Pulmonary artery endothelial cell (primary cell): Measurements from ENCODE around the gene SLCO1A2. TPM values are rescaled to one million over a fixed set of nuclear protein-coding genes. Genes with fewer than 3 reads are reported as not detected.
"Not testable (repeated sequence)": the region's sequence is repeated elsewhere in the genome, so short reads cannot be mapped to it uniquely, and the experiment has no call there.

Experiments
- DNase-seq: peaks from one replicate; pipeline ENCODE4 v3.0.0-alpha.2; 2011; ENCODE audit warnings: low read depth, low spot score
- total RNA-seq: library from RNA; depleted of rRNA; stranded (reverse); fragments of >200 nt; gene quantifications from 2 replicates; pipeline ENCODE4 v1.2.3, GENCODE V29; 2014

The SLCO1A2 gene, protein sequence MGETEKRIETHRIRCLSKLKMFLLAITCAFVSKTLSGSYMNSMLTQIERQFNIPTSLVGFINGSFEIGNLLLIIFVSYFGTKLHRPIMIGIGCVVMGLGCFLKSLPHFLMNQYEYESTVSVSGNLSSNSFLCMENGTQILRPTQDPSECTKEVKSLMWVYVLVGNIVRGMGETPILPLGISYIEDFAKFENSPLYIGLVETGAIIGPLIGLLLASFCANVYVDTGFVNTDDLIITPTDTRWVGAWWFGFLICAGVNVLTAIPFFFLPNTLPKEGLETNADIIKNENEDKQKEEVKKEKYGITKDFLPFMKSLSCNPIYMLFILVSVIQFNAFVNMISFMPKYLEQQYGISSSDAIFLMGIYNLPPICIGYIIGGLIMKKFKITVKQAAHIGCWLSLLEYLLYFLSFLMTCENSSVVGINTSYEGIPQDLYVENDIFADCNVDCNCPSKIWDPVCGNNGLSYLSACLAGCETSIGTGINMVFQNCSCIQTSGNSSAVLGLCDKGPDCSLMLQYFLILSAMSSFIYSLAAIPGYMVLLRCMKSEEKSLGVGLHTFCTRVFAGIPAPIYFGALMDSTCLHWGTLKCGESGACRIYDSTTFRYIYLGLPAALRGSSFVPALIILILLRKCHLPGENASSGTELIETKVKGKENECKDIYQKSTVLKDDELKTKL
- not detected in 2 replicates for total RNA-seq

GRCh38 chr12:21334771-21335325 lies at the start of gene SLCO1A2:
Gene SLCO1A2 (minus strand): TSS chr12:21334917. CDS start chr12:21334647, 270 bp downstream.
- DNase-seq: no peak

DNA sequence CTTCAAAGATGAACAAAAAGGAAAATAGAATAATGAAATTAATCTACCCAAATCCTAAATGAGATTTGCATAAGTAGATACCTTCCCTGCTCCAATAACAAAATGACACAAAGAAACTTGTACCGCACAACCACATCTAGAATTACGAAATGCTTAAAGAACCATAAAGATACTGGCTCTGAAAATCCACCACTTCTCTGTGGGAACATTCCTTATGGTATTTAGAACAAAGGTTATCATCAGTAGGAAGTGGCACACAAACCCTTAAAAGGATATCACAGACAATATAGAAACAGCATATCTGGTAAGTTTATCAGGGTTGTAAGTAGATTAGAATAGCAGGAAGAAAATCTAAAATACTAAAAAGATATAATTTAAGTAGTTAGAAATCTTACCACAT lies 49.5 kb upstream of the SLCO1A2 start:
- DNase-seq: no peak

DNA sequence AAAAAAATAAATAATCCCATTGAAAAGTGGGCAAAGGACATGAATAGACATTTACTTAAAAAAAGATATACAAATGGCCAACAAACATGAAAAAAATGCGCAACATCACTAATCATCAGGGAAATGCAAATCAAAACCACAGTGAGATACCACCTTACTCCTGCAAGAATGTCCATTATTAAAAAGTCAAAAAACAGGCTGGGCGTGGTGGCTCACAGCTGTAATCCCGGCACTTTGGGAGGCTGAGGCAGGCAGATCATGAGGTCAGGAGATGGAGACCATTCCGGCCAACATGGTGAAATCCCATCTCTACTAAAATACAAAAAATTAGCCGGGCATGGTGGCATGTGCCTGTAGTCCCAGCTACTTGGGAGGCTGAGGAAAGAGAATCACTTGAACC lies 46.6 kb upstream of the SLCO1A2 start:
- not testable (repeated sequence) for DNase-seq

DNA sequence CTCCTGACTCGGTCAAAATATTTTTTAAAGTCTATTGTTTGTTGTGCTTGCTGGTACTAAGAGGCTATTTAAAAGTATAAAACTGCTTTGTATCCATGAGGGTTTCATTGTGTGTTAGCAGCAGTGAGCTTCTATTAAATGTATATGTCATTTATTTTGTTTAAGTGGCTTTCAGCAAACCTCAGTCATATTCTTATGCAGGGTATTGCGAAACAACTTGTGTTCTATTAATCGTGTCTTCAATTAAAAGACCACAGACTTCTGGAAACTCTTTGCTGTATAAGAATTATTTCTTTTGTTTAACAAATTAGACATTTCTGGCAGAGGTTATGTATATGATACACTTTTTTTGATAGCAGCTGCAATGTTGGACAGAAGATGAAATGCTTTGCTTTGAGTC lies 44.5 kb upstream of the SLCO1A2 start:
- DNase-seq: no peak

DNA sequence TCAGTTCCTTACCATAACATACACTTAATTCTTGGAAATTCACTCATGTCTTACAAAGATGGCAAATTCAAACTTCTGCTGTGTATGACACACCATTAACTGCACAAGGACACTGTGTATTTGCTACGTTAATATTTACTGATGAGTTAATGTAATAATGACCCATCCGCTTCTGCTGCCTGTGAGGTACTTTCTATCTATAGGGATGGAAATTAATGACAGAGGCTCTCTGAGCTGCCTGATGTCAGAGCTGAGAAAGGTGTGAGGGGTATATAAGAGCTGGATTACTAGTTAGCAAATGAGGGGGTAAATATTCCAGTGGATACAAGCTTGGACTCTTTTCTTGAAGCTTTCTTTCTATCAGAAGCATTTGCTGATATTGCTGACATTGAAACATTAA lies 37.9 kb upstream of the SLCO1A2 start, which contains the start of gene IAPP:
IAPP (plus strand) TSS at position 301 of the 400 bp plus-strand sequence. CDS start 450 bp downstream, outside the sequence.
- no peak for DNase-seq

DNA sequence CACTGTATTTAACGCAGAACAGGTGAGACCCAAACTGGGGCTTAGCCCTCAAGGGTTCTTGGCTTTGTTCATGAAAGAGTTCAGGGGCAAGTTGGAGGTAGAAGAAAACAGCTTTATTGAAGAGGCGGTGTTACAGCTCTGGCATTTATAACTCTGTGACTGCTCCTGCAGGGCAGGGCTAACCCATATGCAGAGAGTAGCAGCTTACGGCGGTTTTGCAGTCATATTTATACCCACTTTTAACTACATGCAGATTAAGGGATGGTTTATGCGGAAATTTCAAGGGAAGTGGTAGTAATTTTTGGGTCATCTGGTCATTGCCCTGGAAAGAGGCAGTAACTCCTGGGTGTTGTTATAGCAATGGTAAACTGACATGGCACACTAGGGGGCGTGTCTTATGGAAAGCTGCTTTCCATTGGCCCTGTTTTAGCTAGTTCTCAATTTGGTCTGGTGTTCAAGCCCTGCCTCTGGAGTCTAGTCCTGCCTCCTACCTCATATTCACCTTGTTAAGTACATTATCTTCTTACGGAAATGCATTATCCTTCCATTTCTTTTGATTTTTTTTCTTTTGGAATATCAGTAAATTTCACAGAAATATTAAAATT lies 36.2 kb upstream of the SLCO1A2 start:
- no peak for DNase-seq

DNA sequence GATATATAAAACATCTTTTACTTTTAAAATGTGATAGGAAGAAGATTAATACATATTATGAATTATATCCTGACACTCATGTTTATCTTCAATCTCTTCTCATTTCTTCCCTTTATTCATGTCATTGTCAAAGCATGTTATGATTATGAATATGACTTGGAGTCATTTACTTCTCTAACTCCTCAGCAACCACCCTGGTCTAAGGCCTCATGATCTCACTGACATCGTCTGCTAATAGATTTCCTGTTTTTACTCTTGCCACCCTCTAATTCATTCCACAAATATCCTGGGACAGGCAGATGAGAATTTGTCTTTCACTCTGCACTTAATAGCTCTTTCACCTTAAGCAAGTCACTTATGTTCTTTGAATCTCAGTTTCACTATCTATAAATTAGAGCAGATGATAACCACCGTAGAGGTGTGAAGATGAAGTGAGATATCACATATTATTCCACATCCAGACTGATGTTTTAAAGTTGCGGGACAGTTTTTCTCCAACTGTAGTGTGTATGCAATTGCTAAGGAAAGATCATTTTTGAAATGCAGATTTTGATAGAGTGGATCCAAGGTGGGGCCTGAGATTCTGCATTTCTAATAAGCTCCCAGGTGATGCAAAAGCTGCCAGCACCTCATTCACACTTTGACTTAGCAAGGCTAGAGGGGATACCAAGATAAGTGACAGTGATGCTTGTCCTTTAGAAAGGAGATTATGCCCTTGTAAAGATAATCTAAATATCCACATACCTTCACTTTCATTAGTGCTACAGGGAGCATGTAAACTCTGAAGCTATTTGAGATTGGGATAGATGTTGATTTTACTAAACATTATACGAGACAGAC lies 34.6 kb upstream of the SLCO1A2 start:
- DNase-seq: no peak

DNA sequence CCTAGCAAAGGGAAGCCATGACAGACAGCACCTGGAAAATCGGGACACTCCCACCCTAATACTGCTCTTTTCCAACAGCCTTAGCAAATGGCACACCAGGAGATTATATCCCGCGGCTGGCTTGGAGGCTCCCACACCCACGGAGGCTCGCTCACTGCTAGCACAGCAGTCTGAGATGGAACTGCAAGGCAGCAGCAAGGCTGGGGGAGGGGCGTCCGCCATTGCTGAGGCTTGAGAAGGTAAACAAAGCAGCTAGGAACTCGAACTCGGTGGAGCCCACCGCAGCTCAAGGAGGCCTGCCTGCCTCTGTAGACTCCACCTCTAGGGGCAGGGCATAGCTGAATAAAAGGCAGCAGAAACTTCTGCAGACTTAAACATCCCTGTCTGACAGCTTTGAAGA lies 25.9 kb upstream of the SLCO1A2 start:
- not testable (repeated sequence) for DNase-seq

- no peak for DNase-seq
These were observed 19.9 kb upstream of the SLCO1A2 start for GRCh38 chr12:21354641-21355040.

GRCh38 chr12:21353948-21354347 lies 19.2 kb upstream of the SLCO1A2 start:
- DNase-seq: no peak

DNA sequence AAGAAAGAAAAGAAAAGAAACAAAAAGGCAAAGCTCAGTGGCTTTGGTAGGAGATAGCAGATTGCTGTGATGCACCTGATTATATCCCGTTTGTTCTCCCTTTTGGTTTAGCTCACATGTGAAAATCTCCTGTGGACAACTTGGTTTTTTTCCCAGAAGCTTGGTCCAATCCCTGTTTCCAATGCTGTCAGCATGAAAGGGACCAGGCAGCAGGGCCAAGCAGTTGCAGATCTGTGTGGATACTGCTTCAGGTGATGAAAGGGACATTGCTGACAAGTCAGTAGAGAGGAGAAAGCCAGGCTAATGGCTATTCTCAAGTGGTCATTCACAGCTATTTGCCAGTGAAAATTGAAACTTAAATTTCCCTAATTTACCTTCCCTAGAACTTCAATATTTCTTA lies 18.8 kb upstream of the SLCO1A2 start:
- DNase-seq: no peak

DNA sequence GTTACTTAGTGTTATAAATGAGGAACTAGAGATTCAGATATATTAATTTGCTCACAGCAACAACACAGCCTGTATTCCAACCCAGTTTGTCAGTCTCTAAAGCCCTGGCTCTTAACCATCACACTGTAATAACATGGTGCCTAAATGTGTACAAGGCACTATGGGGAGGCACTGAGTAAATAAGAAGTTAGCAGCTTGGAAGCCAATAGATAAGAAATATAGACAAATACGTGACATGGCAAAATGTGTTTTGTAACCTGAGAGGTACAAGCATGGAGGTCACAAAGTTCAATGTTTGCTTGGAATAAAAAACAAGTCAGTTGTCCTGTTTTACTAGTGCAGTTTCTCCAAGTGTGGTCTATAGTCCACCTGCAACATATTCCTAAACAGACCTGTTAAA lies 16.3 kb upstream of the SLCO1A2 start:
- no peak for DNase-seq

GRCh38 chr12:21346542-21347205 lies 12.0 kb upstream of the SLCO1A2 start:
- no peak for DNase-seq

DNA sequence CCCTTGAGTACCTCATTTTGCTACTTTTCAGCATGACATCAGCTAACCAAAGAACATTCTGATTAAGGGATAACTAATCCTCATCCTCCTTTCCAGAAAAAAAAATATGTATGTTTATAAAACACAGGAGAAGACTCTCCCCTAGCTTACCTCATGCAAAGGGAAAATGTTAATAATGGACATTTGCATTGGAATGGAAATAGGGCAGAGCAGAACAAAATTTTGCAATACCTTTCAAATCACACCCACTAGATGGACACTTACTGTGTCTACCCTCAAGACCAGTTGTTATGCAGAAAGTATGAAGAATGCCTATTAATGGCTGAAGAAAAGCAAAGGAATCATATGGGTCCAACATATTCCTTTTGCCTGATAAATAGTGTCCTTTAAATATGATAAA lies 8.9 kb upstream of the SLCO1A2 start:
- DNase-seq: no peak

DNA sequence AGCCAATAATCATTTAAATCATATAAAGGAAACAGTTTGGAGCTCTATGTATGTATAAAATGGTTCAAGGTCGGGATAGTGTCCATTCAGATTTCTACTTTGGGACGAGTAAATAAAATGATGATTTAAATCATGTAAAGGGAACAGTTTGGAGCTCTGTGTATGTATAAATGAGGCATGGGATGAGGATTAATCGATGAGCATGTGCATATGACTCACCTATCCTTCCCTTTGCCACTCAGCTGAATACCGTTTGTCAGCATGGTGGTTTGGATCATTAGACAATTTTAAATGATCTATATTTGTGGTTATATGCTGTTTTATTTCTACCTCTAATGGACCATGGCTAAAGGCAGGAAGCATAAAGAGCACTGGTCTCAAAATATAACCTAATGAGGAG lies 7.1 kb upstream of the SLCO1A2 start:
- no peak for DNase-seq

- no peak for DNase-seq
These were observed 5.7 kb upstream of the SLCO1A2 start for GRCh38 chr12:21340403-21340802.

DNA sequence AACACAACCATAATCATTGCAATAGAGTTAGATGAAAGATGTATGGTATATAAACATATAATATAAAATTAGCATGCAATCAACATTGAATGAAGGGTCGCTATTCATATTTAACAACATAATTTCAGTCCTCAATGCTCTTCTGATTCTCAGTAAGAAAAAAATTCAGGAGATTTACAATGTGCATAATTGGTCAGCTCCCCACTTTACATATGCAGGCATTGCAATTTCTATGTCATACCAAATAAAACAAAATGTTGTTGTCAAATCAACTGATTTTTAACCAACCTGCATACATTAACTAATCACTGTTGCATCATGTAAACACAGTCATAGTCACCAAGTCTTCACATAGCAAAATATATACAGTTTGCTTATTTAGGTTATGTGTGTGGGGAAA lies 5.2 kb upstream of the SLCO1A2 start:
- no peak for DNase-seq

GRCh38 chr12:21337959-21338744 lies 3.4 kb upstream of the SLCO1A2 start:
- DNase-seq: no peak

GRCh38 chr12:21337453-21337852 lies 2.7 kb upstream of the SLCO1A2 start:
- DNase-seq: no peak

GRCh38 chr12:21336656-21337055 lies 1.9 kb upstream of the SLCO1A2 start:
- DNase-seq: no peak
